ENCODE measurements around the gene DHRS11.

The DHRS11 gene

DNA sequence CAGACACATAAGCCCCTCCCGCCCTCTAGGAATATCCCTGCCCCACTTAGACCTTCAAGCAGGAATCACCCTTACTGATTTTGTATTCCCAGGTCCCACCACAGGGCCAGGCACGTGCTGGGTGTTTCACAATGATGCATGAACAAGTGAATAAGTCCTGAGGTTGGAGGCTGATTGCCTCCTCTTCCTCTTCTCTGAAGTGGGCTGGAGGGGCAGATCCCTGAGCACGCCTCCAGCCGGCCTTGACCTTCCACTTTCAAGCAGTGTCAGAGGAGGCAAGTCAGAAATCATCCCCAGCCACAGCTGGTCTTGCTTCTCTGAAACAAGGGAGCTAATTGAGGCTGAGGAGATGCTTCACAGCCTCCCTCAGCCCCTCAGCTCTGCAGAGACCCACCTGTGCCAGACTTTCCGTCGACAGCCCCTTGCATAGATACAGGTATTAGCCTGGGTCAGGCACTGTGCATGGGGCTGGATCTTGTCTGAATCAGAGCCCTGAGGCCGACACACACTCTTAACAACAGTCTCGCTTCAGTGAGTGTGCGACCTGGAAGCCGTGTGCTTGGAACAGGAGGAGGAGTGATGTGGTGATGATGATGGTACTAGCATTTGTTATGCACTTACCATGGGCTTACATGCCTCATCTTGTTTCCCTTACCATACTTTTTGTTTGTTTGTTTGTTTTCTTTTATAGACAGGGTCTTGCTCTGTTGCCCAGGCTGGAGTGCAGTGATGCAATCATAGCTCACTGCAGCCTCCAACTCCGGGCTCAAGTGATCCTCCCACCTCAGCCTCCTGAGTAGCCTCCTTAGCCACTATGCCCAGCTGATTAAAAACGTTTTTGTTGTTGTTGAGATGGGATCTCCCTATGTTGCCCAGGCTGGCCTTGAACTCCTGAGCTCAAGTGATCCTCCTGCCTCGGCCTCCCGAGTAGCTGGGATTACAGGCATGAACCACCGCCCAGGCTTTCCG is 24.7 kb downstream of the DHRS11 start:
- no peak for DNase-seq

DNA sequence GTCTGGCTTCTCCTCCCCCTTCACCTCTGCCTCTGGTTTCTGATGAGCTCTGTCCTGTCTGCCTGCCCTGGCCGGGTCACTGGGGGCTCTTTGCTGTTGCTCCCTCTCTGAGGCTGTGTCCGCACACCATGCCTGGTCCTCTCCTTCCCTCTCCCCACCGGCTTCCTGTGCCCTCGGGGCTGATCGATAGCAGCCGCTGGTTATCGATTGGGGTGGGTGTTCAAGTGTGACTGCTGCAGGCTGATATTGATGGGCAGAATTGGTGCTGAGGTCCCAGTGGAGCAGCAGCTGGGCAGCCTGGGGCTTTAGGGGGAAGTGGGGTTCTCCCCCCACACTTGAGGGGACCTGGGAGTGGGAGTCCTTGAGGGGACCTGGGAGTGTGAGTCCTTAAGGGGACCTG is 26.1 kb downstream of the DHRS11 start:
- no peak for DNase-seq

DNA sequence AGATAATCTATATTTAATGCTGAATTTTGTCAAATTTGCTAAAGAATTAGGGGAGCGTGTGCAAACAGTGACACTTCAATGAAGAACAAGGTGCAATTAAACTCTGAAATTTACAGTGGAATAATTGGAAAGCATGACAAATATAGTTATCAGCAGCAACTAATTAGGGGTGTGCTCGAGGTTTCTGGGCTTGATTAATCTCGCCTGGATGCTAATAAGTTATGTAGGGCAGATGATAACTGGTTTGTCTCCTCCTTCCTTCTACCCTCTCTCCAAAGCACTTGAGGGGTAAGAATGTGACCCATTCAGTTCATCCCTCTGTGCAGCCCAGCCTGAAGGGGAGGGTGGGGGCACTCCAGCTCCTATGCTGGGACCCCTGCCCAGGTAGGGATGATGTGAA is 31.6 kb downstream of the DHRS11 start:
- no peak for DNase-seq

DNA sequence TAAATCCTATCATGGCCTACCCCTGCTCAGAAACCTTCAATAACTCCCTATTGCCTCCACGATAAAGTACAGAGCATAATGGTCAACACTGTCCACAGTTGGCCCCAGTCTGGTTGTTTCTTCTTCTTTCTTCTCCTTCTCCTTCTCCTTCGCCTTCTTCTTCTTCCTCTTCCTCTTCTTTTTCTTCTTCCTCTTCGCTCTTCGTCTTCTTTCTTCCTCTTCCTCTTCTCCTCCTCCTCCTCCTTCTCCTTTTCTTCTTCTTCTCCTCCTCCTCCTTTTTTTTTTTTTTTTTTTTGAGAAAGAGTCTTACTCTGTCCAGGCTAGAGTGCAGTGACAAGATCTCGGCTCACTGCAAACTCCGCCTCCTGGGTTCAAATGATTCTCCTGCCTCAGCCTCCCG is 33.5 kb downstream of the DHRS11 start:
- DNase-seq = no peak

DNA sequence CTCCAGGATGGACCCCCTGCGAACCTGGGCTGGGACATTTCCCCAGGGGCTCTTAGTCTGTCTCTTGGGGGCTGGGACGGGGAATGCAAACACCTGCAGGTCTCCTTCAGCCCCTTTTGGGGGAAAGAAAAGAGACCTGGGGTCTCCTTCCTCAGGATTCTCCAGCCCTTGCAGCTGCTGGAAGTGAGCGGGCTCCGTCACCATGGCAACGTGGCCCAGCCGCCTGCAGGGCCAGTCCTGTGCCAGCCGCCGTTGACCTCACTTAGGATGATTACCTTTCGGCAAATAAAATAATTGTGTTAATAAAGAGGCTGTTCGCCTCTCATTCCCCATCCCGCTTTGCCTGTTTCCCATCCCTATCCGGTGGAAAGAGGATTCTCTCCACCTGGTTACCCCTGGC is 35.4 kb downstream of the DHRS11 start:
- DNase-seq = no peak

DNA sequence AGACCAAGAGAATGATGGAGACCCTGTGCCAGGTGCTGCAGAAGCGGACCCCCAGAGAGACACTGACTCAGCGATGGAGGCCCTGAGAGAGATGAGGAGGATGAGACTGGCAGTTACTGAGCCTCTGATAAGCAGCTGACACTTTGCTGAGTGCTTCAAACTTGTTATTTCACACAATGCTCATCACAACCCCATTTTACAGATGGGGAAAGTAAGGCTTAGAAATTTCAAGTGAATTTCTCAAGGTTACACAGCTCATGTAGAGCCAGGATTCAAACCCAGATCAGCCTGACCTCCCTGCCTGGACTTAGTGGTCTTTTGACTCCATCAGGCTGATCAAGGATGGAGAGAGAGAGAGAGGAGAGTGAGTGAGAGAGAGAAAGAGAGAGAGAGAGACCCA is 36.9 kb downstream of the DHRS11 start:
- DNase-seq = no peak

DNA sequence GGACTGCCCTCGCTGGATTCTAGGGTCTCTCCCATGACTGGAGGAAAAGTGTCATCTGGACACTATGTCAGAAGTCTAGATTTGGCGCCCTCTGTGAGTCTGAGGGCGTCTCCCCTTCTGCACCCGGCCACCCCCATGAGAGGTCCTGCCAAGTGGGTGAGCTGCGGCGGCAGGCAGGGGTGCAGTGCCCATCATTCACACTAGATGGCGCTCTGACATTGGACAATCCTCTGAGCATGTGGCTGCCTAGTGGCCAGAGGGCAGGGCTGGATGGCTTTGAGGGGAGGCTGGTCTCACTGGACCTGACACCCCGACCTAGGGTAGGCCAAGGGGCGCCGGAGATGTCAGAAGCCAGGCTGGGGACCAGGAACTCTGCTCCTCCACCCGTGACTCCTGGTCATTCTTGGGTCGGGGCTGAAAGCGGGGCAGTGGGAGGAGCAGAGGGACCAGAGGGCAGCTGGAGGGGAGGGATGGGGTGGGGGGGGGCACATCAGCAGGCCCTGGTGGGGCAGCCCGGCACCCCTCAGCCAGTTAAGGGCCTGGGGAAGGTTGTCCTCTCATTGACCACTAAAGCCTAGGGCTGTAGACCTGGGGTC is 37.7 kb downstream of the DHRS11 start:
- no peak for DNase-seq

DNA sequence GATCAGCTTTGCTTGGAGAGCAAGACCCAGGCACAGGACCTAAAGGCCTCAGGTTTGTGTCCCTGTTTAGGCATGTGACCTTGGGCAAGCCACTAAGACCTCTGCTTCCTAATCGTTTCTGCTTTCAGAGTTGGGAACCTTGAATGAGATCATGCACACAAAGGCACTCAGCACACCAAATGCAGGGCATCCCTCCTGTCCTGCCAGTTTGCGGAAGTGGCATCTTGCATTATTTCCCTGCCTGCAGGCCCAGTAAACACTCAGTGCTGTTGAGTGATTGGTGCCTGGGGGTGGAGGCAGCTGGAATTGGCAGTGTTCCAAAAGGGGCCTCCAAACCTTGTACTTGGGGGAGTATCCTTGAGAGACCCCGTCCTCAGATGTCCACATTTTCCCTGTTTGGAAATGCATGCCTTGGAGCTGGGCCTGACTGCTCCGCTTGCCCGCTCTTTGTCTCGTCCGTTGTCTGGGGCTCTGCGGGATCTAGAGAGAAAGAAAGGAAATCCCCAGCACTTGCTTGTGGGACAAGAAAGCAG is 38.4 kb downstream of the DHRS11 start:
- DNase-seq = no peak

DNA sequence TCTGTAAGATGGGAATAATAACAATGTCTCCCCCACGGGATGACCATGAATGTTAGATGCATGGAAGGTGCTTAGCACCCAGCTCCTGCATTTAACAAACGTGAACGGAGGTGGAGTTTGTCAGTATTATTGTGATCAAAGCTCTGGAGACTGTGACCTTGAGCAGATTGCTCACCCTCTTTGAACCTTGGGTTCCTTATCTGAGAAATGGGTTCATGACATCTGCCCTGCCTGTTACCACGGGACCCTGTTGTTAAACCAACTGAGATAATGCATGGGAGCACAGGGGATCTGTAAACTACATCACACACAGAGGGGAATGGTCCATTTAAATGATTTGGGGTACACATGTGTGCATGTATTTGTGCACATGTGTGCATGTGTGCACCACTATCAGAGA is 39.3 kb downstream of the DHRS11 start:
- DNase-seq = no peak

DNA sequence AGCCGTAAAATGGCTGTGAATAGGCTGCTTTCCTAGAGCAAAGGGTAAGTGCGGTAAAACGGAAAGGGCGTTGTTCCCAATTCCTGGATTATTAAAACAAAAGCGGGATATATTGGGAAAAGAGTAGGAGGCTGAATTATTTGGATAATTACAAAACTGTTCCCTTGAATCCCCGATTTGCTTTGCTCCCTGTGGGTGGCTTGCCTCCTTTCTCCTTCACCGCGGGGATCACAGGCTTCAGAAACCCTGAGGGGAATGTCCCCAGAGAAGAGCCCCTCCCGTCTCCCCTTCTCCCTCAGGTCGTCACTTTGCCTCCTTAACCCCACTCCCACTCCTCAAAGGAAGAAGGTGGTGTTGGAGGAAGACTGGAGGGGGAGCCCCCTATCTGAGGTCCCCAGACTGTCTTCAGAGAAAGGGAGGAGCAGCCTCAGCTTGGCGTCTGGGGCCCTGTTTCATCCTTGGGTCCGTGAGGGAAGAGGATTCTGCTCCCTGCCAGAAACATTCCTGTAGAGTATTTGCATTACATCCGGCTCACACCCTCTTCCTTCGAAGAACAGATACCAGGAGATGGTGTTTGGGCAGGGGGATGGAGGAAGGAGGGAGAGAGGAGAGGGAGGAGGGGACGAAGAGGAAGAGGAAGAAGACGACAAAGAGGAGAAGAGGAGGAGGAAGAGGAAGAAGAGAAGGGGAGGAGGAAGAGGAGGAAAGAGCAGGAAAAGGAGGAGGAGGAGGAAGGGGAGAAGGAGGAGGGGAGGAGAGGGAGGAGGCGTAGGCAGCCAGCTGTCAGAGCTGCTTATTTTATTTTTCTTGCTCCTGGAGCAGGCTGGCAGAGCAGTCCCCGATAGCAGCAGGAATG is 41.5 kb downstream of the DHRS11 start:
- no peak for DNase-seq

DNA sequence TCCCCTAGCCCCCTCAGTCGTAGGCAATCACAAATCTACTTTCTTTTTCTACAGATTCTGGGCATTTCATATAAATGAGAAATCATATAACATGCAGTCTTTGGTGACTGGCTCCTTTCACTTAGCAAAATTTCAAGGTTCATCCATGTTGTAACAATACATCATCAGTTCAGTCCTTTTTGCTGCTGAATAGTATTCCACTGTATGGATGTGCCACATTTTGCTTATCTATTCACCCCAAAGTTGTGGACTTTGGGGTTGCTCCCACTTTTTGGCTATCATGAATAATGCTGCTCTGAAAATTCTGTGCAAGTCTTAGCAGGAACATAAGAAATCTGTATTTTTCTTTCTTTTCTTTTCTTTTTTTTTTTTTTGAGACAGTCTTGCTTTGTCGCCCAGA is 48.7 kb downstream of the DHRS11 start:
- no peak for DNase-seq

DNA sequence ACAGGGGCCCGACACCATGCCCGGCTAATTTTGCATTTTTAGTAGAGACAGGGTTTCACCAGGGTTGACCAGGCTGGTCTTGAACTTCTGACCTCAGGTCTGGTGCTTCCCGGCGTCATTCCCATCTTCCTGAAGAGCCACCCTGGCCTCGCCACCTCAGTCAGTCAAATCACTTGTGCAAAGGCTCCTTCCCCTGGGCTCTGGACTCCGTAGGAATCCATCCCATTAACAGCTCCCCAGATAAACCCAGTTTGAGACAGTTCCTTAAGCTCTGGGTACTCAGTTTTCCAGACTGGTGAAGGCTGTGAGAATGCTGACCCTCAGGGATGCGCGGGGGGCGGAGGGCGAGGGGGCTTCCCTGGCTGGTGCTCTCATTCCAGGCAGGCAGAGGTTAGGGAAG is 49.2 kb downstream of the DHRS11 start:
- DNase-seq = no peak

DNA sequence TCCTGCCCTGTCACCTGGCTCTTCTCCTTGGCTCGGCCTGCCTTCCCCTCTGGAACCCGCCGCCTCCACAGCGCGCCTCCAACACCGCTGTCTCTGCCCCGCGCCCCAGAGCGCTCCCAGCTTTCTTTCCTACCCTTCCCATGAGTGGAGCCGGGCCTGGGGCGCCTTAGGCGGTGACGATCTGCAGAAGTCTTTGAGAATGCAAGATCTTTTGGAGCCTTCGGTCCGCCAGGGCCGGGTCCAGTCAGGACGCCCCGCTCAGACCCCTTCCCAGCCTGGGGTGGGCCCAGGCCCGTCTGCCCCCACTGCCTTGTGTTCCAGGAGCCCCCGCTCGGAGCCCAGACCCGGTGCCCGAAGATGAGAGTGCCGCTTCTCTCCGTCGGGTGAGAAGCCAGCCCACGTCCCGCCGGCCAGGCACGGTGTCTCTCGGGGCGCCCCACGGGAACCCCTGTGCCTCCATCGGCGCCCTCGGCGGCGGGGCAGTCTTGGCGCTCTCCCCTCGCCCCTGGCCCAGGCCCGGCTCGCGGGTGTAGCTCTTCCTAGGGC is 49.7 kb downstream of the DHRS11 start:
- no peak for DNase-seq

DNA sequence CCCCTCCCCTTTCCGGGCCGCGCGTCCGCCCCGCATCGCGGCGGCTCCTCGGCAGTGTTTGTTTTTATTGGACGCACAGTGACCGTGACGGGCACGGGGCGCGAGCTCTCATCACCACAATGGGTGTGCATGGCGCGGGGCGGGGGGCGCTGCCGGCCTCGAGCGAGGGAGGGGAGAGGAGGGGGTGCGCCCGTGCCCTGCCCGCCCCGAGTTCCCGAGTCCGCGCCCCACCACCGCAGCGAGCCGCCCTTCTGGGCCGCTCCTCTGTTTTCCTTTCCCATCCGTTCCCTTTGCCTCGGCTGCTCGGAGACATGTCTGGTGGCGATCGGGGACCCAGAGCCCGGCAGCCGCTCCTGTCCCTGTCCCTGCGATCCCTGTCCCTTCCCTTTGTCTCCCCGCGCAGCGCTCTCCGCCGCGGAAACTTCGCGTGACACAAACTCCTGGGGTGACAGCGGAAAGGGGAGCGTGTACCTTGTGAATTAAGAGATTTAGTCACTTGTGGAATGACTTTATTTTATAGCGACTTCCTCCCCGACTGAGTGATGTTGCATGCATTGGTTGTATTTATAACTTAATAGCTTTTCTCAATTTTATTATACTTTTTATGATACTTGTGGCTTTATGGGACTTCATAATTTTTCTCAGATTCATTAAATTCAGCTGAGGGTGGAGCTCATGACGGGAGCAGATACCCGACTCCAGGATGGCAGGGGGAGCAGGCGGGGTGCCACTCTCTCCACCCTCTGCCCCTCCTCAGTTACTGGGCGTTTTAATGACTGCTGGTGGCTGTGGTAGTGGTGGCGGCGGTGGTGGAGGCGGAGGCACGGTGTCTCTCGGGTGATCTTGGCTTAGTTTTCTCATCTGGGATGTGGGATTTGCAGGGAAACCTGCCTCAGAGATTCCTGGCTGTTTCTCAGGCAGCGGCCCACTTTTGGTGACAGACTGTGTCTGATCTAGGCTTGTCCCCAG is 50.5 kb downstream of the DHRS11 start:
- no peak for DNase-seq

DNA sequence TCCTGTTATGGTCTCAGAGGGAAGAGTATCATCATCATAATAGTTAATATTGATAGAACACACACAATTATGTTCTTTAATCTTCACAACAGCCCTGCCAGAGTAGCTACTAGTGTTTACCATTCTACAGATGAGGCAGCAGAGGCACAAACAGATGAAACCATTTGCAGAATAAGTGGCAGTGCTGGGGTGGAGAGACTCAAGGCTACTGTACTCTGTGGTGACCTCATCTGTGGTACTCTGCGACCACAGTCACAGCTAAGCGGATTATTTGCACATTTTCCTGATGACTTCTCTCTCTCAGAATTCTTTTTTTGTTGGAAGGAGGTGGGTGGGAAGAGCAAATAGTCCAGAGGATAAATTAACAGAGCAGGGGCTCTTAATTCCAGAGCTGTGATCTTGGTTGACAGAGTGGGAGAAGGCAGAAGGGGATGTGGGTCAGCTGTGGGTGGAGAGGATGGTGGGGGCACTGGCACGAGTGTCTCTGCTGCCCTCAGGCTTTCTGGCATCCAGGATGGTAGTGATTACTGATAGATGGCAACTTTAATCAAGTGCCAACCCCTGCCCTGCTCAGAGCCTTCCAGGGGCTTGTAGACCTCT is 51.5 kb downstream of the DHRS11 start:
- no peak for DNase-seq

DNA sequence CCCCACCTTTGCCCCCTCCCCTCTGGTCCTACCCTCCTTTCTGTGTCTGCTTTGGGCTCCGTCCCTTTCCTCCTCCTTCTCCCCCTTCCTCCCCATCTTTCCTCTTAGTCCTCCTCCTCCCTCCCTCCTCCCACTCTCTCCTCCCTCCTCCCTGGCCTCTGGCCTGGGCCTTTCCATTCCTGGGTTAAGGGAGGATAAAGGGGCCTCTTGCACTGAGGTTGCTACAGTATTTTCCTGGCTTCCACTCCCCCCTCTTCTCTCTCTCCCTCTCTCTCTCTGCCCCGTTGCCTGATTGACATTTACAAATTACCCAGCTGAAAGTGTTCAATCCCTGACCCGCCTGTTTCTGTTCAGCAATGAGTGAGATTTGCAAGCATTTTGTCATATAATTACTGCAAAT is 53.7 kb downstream of the DHRS11 start:
- DNase-seq = no peak

DNA sequence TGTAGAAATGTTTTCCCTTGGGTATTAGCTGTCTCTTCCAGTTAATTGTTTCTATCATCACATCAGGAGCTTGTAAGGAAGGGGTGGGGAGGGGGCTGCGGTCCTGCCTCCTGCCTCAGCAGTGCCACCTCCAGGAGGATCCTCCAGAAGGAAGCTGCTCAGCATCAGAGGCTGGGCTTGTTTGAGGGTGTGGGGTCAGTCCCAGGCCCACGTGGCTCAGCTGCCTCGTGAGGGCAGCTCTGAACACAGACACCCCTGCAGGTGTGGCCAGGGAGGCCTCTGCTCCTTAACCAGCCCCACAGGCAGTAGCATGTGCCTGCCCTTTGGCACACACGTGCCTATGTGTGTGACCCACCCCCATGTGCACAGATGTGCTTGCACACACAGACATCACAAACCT is 56.0 kb downstream of the DHRS11 start:
- DNase-seq = no peak

DNA sequence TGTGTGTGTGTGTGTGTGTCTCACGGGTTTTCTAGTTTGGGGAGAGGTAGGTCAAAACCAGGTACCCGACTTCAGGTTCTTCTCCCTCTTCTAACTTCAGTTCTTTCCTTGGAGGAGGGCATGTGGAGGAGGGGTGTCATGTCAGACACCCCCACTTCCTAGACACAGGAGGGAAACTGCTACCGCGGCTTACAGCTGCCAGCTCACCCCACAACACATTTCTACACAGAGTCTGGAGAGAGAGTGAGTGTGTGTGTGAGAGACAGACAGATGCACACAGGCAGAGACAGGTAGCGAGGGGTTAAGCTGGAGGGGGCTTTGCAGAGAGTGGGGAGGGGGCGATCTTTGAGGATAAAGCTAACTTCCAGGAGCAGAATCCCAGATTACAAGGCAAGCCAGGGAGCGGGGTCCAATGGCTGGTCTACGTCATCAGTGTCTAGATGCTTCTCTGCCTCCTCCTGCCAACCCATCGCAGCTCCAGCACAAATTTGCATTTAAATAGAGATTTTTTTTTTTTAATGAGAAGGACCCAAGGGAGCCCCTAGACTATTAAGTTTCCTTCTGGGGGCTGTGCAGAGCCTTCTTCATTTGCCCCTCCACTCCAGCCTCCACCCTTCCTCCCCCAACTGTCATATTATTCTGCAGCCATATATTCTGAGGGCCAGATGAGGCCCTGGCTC is 58.6 kb downstream of the DHRS11 start:
- no peak for DNase-seq

All from DMS 273 treated with DMSO at 0.1 percent for 48 hours (cell line).